Neural crest cell (in vitro differentiated cells): Measurements from ENCODE around the gene APLP2. TPM values are rescaled to one million over a fixed set of nuclear protein-coding genes. Genes with fewer than 3 reads are reported as not detected.
A peak's percentile ranks its signal among the peaks of the same experiment; 100 is the strongest.

Source experiments
- DNase-seq: peaks from one replicate; pipeline ENCODE4 v3.0.0; 2021; ENCODE audit warnings: low read depth, mixed read lengths, low spot score
- H3K27ac Mint-ChIP-seq: one replicate; pipeline ENCODE4 v1.8.0; 2021; ENCODE audit warnings: mild to moderate bottlenecking, mixed read lengths; ENCODE audit not compliant: unreplicated experiment
- H3K27me3 Mint-ChIP-seq: 2 replicates; pipeline ENCODE4 v1.8.0; 2021; ENCODE audit warnings: low read depth, mild to moderate bottlenecking, mixed read lengths
- H3K36me3 Mint-ChIP-seq: 2 replicates; pipeline ENCODE4 v1.8.0; 2021; ENCODE audit warnings: low read depth, mild to moderate bottlenecking, mixed read lengths
- H3K4me1 Mint-ChIP-seq: 2 replicates; pipeline ENCODE4 v1.8.0; 2021; ENCODE audit warnings: mixed read lengths
- H3K4me3 Mint-ChIP-seq: one replicate; pipeline ENCODE4 v1.8.0; 2021; ENCODE audit warnings: mild to moderate bottlenecking, mixed read lengths
- H3K9me3 Mint-ChIP-seq: 2 replicates; pipeline ENCODE4 v1.8.0; 2021; ENCODE audit warnings: mixed read lengths
- total RNA-seq: library from RNA; stranded (reverse); gene quantifications from 2 replicates; pipeline ENCODE4 v1.2.1, GENCODE V29; 2021
- TF ChIP-seq, protein P1 (sequence below): fragments of 200-600 bp; sonication (generic); conservative IDR thresholded peaks from 2 replicates; pipeline ENCODE4 v1.5.0; 2021; ENCODE audit warnings: antibody characterized with exemption, mild to moderate bottlenecking

Gene APLP2
- total RNA-seq, 1 donor from 2014 or later: 234 TPM

DNA sequence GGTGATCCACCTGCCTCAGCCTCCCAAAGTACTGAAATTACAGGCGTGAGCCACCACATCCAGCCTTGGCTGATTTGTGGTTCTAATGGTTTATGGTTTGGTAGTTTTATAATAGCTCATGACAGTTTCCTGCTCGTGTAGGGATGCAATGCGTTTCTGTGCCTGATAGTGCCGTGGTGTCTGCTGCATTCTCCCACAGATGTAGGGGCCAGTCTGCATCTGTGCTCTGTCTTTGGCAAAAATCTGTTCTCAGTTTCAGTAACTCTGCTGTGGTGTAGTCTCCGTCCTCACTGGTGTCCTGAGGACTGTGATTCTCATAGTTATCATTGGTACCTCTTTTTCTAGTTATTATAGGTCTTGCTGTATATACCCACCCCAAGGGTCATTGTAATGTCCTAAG, 106.2 kb downstream of the APLP2 start:
- Mint-ChIP-seq H3K27ac (peak overlapping the region; percentile 88), H3K4me3 (no peak overlapping the region), H3K9me3 (no peaks in the 10 kb centered on the region), H3K4me1 (peaks cover 7% of the 10 kb centered on the region), H3K27me3 (no peaks in the 10 kb centered on the region), H3K36me3 (no peaks in the 10 kb centered on the region)
- TF ChIP-seq, protein P1, sequence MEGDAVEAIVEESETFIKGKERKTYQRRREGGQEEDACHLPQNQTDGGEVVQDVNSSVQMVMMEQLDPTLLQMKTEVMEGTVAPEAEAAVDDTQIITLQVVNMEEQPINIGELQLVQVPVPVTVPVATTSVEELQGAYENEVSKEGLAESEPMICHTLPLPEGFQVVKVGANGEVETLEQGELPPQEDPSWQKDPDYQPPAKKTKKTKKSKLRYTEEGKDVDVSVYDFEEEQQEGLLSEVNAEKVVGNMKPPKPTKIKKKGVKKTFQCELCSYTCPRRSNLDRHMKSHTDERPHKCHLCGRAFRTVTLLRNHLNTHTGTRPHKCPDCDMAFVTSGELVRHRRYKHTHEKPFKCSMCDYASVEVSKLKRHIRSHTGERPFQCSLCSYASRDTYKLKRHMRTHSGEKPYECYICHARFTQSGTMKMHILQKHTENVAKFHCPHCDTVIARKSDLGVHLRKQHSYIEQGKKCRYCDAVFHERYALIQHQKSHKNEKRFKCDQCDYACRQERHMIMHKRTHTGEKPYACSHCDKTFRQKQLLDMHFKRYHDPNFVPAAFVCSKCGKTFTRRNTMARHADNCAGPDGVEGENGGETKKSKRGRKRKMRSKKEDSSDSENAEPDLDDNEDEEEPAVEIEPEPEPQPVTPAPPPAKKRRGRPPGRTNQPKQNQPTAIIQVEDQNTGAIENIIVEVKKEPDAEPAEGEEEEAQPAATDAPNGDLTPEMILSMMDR: no peak
- DNase-seq: no peak

DNA sequence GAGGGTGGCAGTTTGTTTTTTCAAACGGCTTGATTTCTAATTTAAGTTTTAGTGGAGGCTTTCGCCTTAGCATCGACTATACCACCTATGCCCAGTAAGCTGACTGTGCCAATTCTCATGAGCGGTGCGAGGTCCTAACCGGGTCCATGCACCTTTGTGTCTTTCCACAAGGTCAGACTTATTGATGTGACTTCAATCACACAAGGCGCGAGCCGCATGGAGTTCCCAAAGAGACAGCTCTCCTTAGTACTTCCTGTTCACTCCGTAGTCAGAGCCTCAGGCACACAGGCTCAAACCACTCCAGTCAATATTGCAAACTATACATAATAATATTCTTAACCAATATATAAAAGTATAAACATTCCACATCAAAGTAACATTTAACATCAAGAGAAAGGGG, 108.1 kb downstream of the APLP2 start:
- no peaks in the 10 kb centered on the region for H3K27me3 Mint-ChIP-seq
- H3K27ac Mint-ChIP-seq: no peak overlapping the region
- no peaks in the 10 kb centered on the region for H3K36me3 Mint-ChIP-seq
- peaks cover 7% of the 10 kb centered on the region for H3K4me1 Mint-ChIP-seq
- H3K4me3 Mint-ChIP-seq: no peak overlapping the region
- no peaks in the 10 kb centered on the region for H3K9me3 Mint-ChIP-seq
- TF ChIP-seq, protein P1: no peak
- DNase-seq: no peak

DNA sequence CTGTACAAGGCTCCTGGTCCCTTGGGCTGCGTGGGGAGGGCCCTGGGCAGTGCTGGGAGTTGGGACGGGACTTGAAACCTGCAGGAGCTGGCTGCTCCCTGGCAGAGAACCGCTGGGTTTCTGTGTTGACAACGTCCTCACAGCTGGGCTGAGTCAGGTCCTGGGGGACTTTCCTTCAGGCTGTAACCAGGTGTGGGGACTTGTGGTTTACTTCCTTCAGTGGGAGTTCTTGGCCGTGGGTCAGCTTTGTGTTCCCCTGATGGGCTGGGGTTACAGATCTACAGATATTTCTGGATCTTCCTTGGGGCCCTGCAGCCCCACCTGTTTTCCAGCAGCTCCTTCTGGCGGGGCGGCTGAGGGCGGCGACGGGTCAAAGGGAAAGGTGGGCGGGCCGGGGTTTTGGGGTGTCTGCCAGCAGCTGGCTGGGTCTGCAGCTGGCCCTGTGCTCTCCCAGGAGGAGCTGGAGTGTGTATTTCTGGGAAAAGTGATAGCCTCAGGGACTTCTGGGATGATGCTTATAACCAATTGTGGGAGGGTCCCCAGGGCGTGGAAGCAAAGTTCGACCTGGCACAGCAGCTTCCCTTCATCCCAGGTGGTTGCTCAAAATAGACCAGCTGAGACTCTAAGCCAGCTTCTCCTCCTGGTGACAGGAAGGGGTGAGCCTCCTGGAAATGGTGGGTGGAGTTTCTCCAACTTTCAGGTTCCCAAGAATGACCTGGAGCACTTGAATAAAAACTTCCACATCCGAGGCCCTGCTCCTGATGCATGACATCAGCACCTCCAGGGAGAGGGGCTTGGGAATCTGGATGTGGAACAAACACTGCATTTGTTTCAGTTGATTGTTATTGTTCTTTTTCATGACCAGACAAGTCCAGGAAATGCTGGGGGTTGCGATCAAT, 109.0 kb downstream of the APLP2 start:
- peaks cover 8% of the 10 kb centered on the region for H3K4me1 Mint-ChIP-seq
- H3K4me3 Mint-ChIP-seq: no peak overlapping the region
- no peaks in the 10 kb centered on the region for H3K27me3 Mint-ChIP-seq
- TF ChIP-seq, protein P1: no peak
- H3K9me3 Mint-ChIP-seq: no peaks in the 10 kb centered on the region
- no peak for DNase-seq
- H3K36me3 Mint-ChIP-seq: no peaks in the 10 kb centered on the region
- H3K27ac Mint-ChIP-seq: no peak overlapping the region

DNA sequence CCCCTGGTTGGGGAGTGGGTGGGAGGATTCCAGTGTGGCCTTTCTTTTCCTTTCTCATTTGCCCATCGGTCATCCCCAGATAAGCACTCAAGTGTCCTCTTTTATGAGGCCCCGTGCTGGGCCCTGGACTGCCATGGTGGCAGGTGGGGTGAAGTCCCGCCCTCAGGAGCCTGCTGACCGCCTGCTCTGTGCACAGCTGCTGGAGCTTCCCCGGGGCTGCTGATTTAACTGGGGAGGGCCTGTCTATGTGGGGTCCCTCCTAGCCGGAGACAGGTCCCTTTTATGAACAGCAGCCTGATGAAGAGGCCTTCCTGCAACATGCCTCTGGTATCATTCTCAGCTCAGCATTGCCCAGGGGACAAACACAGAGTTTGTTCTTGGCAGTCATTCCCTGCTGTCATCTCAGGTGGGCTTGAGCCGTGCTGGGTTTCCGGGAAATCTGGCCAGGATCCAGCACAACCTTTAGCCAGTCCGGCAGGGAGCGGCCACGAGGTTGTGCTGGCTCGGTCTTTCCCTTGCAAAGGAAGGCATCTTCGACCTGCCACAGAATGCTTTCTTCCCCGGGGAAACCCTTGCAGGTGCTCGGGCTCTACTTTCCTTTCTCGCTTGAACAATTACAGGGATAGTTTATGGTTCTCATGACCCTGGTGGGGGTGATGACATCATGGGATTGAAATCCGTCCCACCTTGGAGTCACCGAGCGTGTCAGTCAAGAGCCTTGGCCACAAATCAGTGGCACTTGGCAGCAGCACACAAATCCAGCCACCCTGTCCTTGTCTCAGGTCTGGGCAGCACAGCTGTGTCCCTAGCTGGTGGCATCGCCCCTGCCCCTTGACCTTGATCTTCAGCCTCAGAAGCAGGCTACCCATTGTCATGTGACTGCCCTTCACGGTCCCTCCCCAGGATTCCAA, 110.0 kb downstream of the APLP2 start:
- no peaks in the 10 kb centered on the region for H3K36me3 Mint-ChIP-seq
- no peaks in the 10 kb centered on the region for H3K9me3 Mint-ChIP-seq
- no peaks in the 10 kb centered on the region for H3K27me3 Mint-ChIP-seq
- TF ChIP-seq, protein P1: no peak
- no peak overlapping the region for H3K27ac Mint-ChIP-seq
- peaks cover 17% of the 10 kb centered on the region for H3K4me1 Mint-ChIP-seq
- no peak overlapping the region for H3K4me3 Mint-ChIP-seq
- DNase-seq: no peak

DNA sequence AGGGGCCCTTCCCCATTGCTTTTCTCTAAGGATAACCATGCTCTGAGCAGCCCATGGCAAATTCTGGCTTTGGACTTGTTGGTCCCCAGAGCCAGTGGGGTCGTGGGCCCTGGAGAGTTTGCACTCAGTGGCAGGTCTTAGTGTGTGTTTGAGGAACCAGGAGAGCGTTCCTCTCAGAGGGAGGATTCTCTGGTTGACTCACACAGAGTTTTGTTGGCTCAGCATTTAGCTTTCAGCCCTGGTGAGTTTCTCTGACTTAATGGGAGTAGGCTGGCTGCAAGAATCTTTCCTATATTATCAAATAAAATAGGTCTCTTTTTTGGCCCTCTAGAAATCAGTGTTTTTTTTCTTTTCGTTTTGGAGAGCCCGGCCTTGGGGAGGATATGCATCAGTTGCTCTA, 110.8 kb downstream of the APLP2 start:
- Mint-ChIP-seq H3K27ac (no peak overlapping the region), H3K27me3 (no peaks in the 10 kb centered on the region), H3K4me1 (peaks cover 17% of the 10 kb centered on the region), H3K4me3 (no peak overlapping the region), H3K9me3 (no peaks in the 10 kb centered on the region), H3K36me3 (no peaks in the 10 kb centered on the region)
- TF ChIP-seq, protein P1: no peak
- no peak for DNase-seq
